K562 (cell line): ENCODE measurements around the gene NCOA1. TPM values are rescaled to one million over a fixed set of nuclear protein-coding genes. Genes with fewer than 3 reads are reported as not detected.

Experiments
- ATAC-seq: fragments of 200-7000 bp; cut with Tn5 transposase; 3 replicates; pipeline ENCODE4 v1.9.1; 2020; ENCODE audit warnings: moderate library complexity
- BruUV-seq: library from RNA; stranded (reverse); fragments of 400-500 nt; replicated peaks from 2 replicates; lab custom pipeline; 2021; lab: Mats Ljungman, UMichigan
- CTCF ChIA-PET: fragments of 300-600 bp; formaldehyde crosslinking; extraction: SDS; loops from one replicate; lab custom pipeline; 2021; ENCODE audit warnings: low intra/inter-chr PET ratio; lab: Yijun Ruan, JAX
- POLR2A ChIA-PET: fragments of 300-600, 350-650 bp; sonication (Branson Sonifier 250); formaldehyde crosslinking; extraction: SDS; loops from one replicate; lab custom pipeline; 2021; ENCODE audit warnings: antibody characterized with exemption, inconsistent platforms; lab: Yijun Ruan, JAX
- DNase-seq, 4 experiments: peaks; one replicate each; pipeline versions ENCODE4 v3.0.0 to v3.0.0-alpha.2; 2011 to 2018; ENCODE audit warnings: low spot score in 3 of 4, mixed read lengths in 3 of 4; ENCODE audit errors: extremely low read depth in 1 of 4
- FAIRE-seq: peaks from 2 replicates; lab custom pipeline; 2011; peaks lifted over from hg19 to GRCh38; lab: Jason Lieb, UNC
- H2AFZ ChIP-seq: 2 replicates; pipeline ENCODE4 v1.6.0; 2011; ENCODE audit warnings: low read depth, low read length, control low read depth, inconsistent platforms
- H3K27ac ChIP-seq: fragments of 200-600 bp; 3 replicates; pipeline ENCODE4 v1.8.0; 2011; ENCODE audit warnings: low read depth, mild to moderate bottlenecking, control low read depth, inconsistent platforms, low read length, moderate library complexity, mixed read lengths; ENCODE audit errors: extremely low read depth
- H3K27me3 ChIP-seq, 2 experiments: fragments of 300-600 bp in 1 of 2; 2 replicates in 1 of 2; 3 replicates in 1 of 2; pipeline versions ENCODE4 v1.6.0 to v1.8.0; 2011; ENCODE audit warnings: inconsistent platforms in 2 of 2, low read length in 2 of 2, mild to moderate bottlenecking in 1 of 2, mixed read lengths in 1 of 2, moderate library complexity in 1 of 2; ENCODE audit not compliant: control insufficient read depth in 2 of 2, insufficient read depth in 2 of 2
- H3K36me3 ChIP-seq: fragments of 300-600 bp; 3 replicates; pipeline ENCODE4 v1.8.0; 2011; ENCODE audit warnings: mild to moderate bottlenecking, low read length, inconsistent platforms; ENCODE audit not compliant: control insufficient read depth, insufficient read depth
- H3K4me1 ChIP-seq, 2 experiments: fragments of 200-600 bp in 1 of 2; replicated peaks in 1 of 2; 2 replicates in 1 of 2; 3 replicates in 1 of 2; pipeline versions ENCODE4 v1.5.1 to v1.8.0; 2011; ENCODE audit warnings: inconsistent platforms in 2 of 2, low read length in 2 of 2, mild to moderate bottlenecking in 1 of 2, mixed read lengths in 1 of 2, moderate library complexity in 1 of 2; ENCODE audit not compliant: control insufficient read depth in 2 of 2, insufficient read depth in 2 of 2
- H3K4me2 ChIP-seq: 2 replicates; pipeline ENCODE4 v1.6.1; 2011; ENCODE audit warnings: low read length, control low read depth, inconsistent platforms, mixed read lengths; ENCODE audit not compliant: insufficient read depth
- H3K4me3 ChIP-seq: fragments of 200-600 bp; sonication (generic), shearing (Covaris generic); 2 replicates; pipeline ENCODE4 v1.5.1; 2016; ENCODE audit warnings: control low read depth, inconsistent platforms
- H3K79me2 ChIP-seq: fragments of 200-600 bp; 3 replicates; pipeline ENCODE4 v1.8.0; 2011; ENCODE audit warnings: low read length, inconsistent platforms; ENCODE audit not compliant: control insufficient read depth, insufficient read depth
- H3K9ac ChIP-seq, 2 experiments: 2 replicates each; pipeline versions ENCODE4 v1.6.0 to v1.6.1; 2011; ENCODE audit warnings: low read depth in 2 of 2, low read length in 2 of 2, control low read depth in 1 of 2, inconsistent platforms in 1 of 2, mild to moderate bottlenecking in 1 of 2, mixed read lengths in 1 of 2; ENCODE audit not compliant: insufficient read depth in 1 of 2
- H3K9me1 ChIP-seq: one replicate; pipeline ENCODE4 v1.6.0; 2011; ENCODE audit warnings: inconsistent platforms, mild to moderate bottlenecking, low read length, moderate library complexity; ENCODE audit not compliant: control insufficient read depth, insufficient read depth
- H3K9me3 ChIP-seq: replicated peaks from 2 replicates; pipeline ENCODE4 v1.5.1; 2011; ENCODE audit warnings: low read depth, low read length, inconsistent platforms; ENCODE audit not compliant: control insufficient read depth, insufficient read depth
- H4K20me1 ChIP-seq: replicated peaks from 2 replicates; pipeline ENCODE4 v1.6.1; 2011; ENCODE audit warnings: low read length, inconsistent platforms, mixed read lengths; ENCODE audit not compliant: control insufficient read depth, insufficient read depth
- BRF2 ChIP-seq: IDR thresholded peaks from 3 replicates; pipeline ENCODE4 v1.6.1; 2011; ENCODE audit warnings: borderline replicate concordance, mild to moderate bottlenecking; ENCODE audit not compliant: insufficient read length, insufficient read depth
- CHD7 ChIP-seq: fragments of 200-600 bp; sonication (generic); IDR thresholded peaks from one replicate; pipeline ENCODE4 v1.6.1; 2012; ENCODE audit warnings: mild to moderate bottlenecking, low read depth, low read length, inconsistent platforms
- IFI16 ChIP-seq: fragments of 250-450 bp; sonication (Bioruptor Pico); IDR thresholded peaks from 2 replicates; pipeline ENCODE4 v2.1.2; 2022; ENCODE audit warnings: mild to moderate bottlenecking, inconsistent platforms
- MEF2D ChIP-seq: conservative IDR thresholded peaks from 2 replicates; pipeline ENCODE4 v1.6.1; 2016; ENCODE audit warnings: low read depth, missing genetic modification characterization, missing compliant biosample characterization
- THAP7 ChIP-seq: fragments of 250-450 bp; sonication (Bioruptor Pico); IDR thresholded peaks from 2 replicates; pipeline ENCODE4 v1.5.0; 2021
- ZFP30 ChIP-seq: fragments of 250-450 bp; sonication (Bioruptor Pico); IDR thresholded peaks from 2 replicates; pipeline ENCODE4 v1.8.0; 2022; ENCODE audit warnings: moderate library complexity, mild to moderate bottlenecking, inconsistent platforms, borderline replicate concordance
- WGBS: fragments of 100-300 bp; shearing (Covaris generic); methylation state at CpG from one replicate; pipeline ENCODE4 v1.1.6; 2016; ENCODE audit warnings: low coverage, mixed read lengths; ENCODE audit not compliant: insufficient coverage; ENCODE audit errors: missing lambda C conversion rate; 5-methylcytosine and 5-hydroxymethylcytosine counted together
- in situ Hi-C: fragments of 300-500 bp; cut with MboI; formaldehyde crosslinking; loops from 4 replicates; pipeline ENCODE4 v1.15.0; 2018; ENCODE audit warnings: inconsistent platforms, mixed read lengths
- intact Hi-C: fragments of 100-400 bp; cut with micrococcal nuclease; formaldehyde crosslinking; loops from 2 replicates; pipeline ENCODE4 v1.14.2; 2022
- polyA plus RNA-seq, 8 experiments: library from polyadenylated mRNA; depleted of rRNA in 4 of 8; stranded (reverse) in 5 of 8; unstranded in 3 of 8; fragments of >200 nt; fragmentation: Nextera tagmentation in 2 of 8; fragmentation: Illumina TruSeq in 1 of 8; extraction: Ambion mirVana in 2 of 8; extraction: Trizol in 1 of 8; gene quantifications; 2 replicates each; pipeline versions ENCODE4 v1.2.1 to v1.2.3, GENCODE V29; 2011 to 2014; ENCODE audit warnings: inconsistent platforms in 1 of 8, missing spikeins in 1 of 8
- total RNA-seq, 7 experiments: library from RNA; depleted of rRNA in 6 of 7; stranded (reverse); fragments of >200 nt in 6 of 7; fragmentation: Illumina TruSeq in 2 of 7; extraction: Trizol in 2 of 7; gene quantifications; 2 replicates each; pipeline versions ENCODE4 v1.2.1 to v1.2.3, GENCODE V29; 2011 to 2021; ENCODE audit warnings: low replicate concordance in 1 of 7

Gene NCOA1
- total and polyA plus RNA-seq, 9 of the 15 experiments (the other 6 are each of a cell fraction or from before 2014, with no cell fraction given): 4.9 to 25.7 (median 17.0) TPM

GRCh38 chr2:24579053-24579803 lies 88.2 kb downstream of the NCOA1 start:
- H3K27me3 ChIP-seq: no peaks in the 10 kb centered on the region
- FAIRE-seq (no peak), DNase-seq (no peak), ATAC-seq (no peak)
- peaks cover 0 to 15% of the 10 kb centered on the region in 2 experiments; a peak in 3 of 5 replicates for H3K4me1 ChIP-seq
- BruUV-seq: no TSS peak
- H3K36me3 ChIP-seq: no peaks in the 10 kb centered on the region; the same call in 2 of the 3 replicates
- POLR2A ChIA-PET: interaction anchor here (0.8 to 1.4 kb wide), 3 partner anchors 9 to 89 kb away, joined by 3 to 5 read pairs (median 4); no protein-coding TSS in a partner anchor
- WGBS: 82% methylated on average over 4 of the region's 4 CpGs
- no peak overlapping the region for H3K4me2 ChIP-seq
- no peak overlapping the region for H2AFZ ChIP-seq
- in situ Hi-C loops: no loop called here
- H4K20me1 ChIP-seq: peaks cover 7% of the 10 kb centered on the region; the same call in 1 of the 2 replicates
- no peak overlapping the region for H3K27ac ChIP-seq
- no peak overlapping the region for H3K9ac ChIP-seq
- no peaks in the 10 kb centered on the region for H3K9me3 ChIP-seq
- intact Hi-C loops: no loop called here
- H3K79me2 ChIP-seq: peaks cover 13% of the 10 kb centered on the region; the same call in 2 of the 3 replicates
- no peak overlapping the region for H3K4me3 ChIP-seq
- CTCF ChIA-PET: no interaction called here
- H3K9me1 ChIP-seq: no peaks in the 10 kb centered on the region
- TF ChIP-seq THAP7 (CRISPR knock-in tag): no peak
- no peak for TF ChIP-seq IFI16 (CRISPR knock-in tag)
- no peak for TF ChIP-seq ZFP30 (CRISPR knock-in tag)
- TF ChIP-seq BRF2: no peak
- TF ChIP-seq MEF2D (tag): no peak
- TF ChIP-seq CHD7: no peak
